IMR-90 (cell line): ENCODE results near the gene SIK3. TPM values are rescaled to one million over a fixed set of nuclear protein-coding genes. Genes with fewer than 3 reads are reported as not detected.

ENCODE experiments used
- ATAC-seq: fragments of 200-7000 bp; cut with Tn5 transposase; 2 replicates; pipeline ENCODE4 v1.9.1; 2020; ENCODE audit warnings: low read depth, mild to moderate bottlenecking, moderate library complexity
- BruUV-seq: library from RNA; stranded (reverse); fragments of 400-500 nt; replicated peaks from 2 replicates; lab custom pipeline; 2021; lab: Mats Ljungman, UMichigan
- CTCF ChIA-PET: fragments of 300-600 bp; formaldehyde crosslinking; extraction: SDS; loops from one replicate; lab custom pipeline; 2021; ENCODE audit warnings: antibody characterized with exemption; lab: Yijun Ruan, JAX
- POLR2A ChIA-PET: fragments of 300-600 bp; sonication (Branson Sonifier 250); formaldehyde crosslinking; loops from one replicate; lab custom pipeline; 2022; ENCODE audit warnings: antibody characterized with exemption; ENCODE audit not compliant: unreplicated experiment; lab: Charles Lee
- DNase-seq: peaks from one replicate; pipeline ENCODE4 v3.0.0; 2013
- H2AFZ ChIP-seq: replicated peaks from 2 replicates; pipeline ENCODE3; 2013; ENCODE audit warnings: low read length, mild to moderate bottlenecking; ENCODE audit not compliant: poor library complexity
- H2AK5ac ChIP-seq: 2 replicates; pipeline ENCODE4 v1.6.1; 2013; ENCODE audit warnings: low read depth, low read length, inconsistent platforms
- H2AK9ac ChIP-seq: replicated peaks from 2 replicates; pipeline ENCODE3; 2013; ENCODE audit warnings: mild to moderate bottlenecking, low read depth, low read length, moderate library complexity; ENCODE audit not compliant: poor library complexity
- H2BK120ac ChIP-seq: 2 replicates; pipeline ENCODE4 v1.6.1; 2013; ENCODE audit warnings: low read depth, low read length, inconsistent platforms
- H2BK15ac ChIP-seq: 3 replicates; pipeline ENCODE4 v1.6.1; 2013; ENCODE audit warnings: low read depth, low read length, inconsistent platforms
- H2BK20ac ChIP-seq: 2 replicates; pipeline ENCODE4 v1.6.1; 2013; ENCODE audit warnings: low read depth, mild to moderate bottlenecking, inconsistent platforms, low read length, moderate library complexity
- H2BK5ac ChIP-seq: 2 replicates; pipeline ENCODE4 v1.6.1; 2013; ENCODE audit warnings: mild to moderate bottlenecking, low read depth, low read length, inconsistent platforms; ENCODE audit not compliant: poor library complexity, severe bottlenecking
- H3K14ac ChIP-seq: replicated peaks from 2 replicates; pipeline ENCODE4 v1.6.1; 2013; ENCODE audit warnings: low read depth, low read length, inconsistent platforms
- H3K18ac ChIP-seq: 2 replicates; pipeline ENCODE4 v1.6.1; 2013; ENCODE audit warnings: low read depth, low read length, control low read depth
- H3K23ac ChIP-seq: 2 replicates; pipeline ENCODE4 v1.6.1; 2013; ENCODE audit warnings: low read depth, low read length, inconsistent platforms
- H3K27ac ChIP-seq: 2 replicates; pipeline ENCODE4 v1.5.1; 2013; ENCODE audit warnings: mild to moderate bottlenecking, control low read depth, low read length; ENCODE audit not compliant: insufficient read depth
- H3K27me3 ChIP-seq: 2 replicates; pipeline ENCODE4 v1.6.1; 2013; ENCODE audit warnings: low read length; ENCODE audit not compliant: control insufficient read depth, insufficient read depth
- H3K36me3 ChIP-seq: 2 replicates; pipeline ENCODE4 v1.6.1; 2013; ENCODE audit warnings: low read length, mixed read lengths; ENCODE audit not compliant: control insufficient read depth, insufficient read depth
- H3K4ac ChIP-seq: 2 replicates; pipeline ENCODE4 v1.6.1; 2013; ENCODE audit warnings: low read depth, low read length, inconsistent platforms
- H3K4me1 ChIP-seq: 2 replicates; pipeline ENCODE4 v1.6.1; 2013; ENCODE audit warnings: low read length, mixed read lengths; ENCODE audit not compliant: control insufficient read depth, insufficient read depth
- H3K4me2 ChIP-seq: 2 replicates; pipeline ENCODE4 v1.6.1; 2013; ENCODE audit warnings: low read depth, mild to moderate bottlenecking, control low read depth, low read length, moderate library complexity
- H3K4me3 ChIP-seq: 2 replicates; pipeline ENCODE4 v1.5.1; 2013; ENCODE audit warnings: low read depth, mild to moderate bottlenecking, control low read depth, low read length, moderate library complexity; ENCODE audit not compliant: insufficient read depth
- H3K56ac ChIP-seq: 2 replicates; pipeline ENCODE4 v1.6.1; 2013; ENCODE audit warnings: low read length, inconsistent platforms; ENCODE audit not compliant: insufficient read depth; ENCODE audit errors: extremely low read depth
- H3K79me1 ChIP-seq, 2 experiments: 2 replicates each; pipeline ENCODE4 v1.6.1; 2013; ENCODE audit warnings: low read length in 2 of 2, inconsistent platforms in 1 of 2, low read depth in 1 of 2
- H3K9ac ChIP-seq: 2 replicates; pipeline ENCODE4 v1.6.1; 2013; ENCODE audit warnings: low read depth, low read length, control low read depth
- H3K9me1 ChIP-seq: 2 replicates; pipeline ENCODE4 v1.6.1; 2013; ENCODE audit warnings: low read length, inconsistent platforms; ENCODE audit not compliant: insufficient read depth
- H3K9me3 ChIP-seq: 2 replicates; pipeline ENCODE4 v1.6.1; 2013; ENCODE audit warnings: low read length; ENCODE audit not compliant: control insufficient read depth, insufficient read depth
- H4K20me1 ChIP-seq: 2 replicates; pipeline ENCODE4 v1.6.1; 2013; ENCODE audit warnings: low read length, inconsistent platforms; ENCODE audit not compliant: insufficient read depth
- H4K5ac ChIP-seq: 2 replicates; pipeline ENCODE4 v1.6.1; 2013; ENCODE audit warnings: mild to moderate bottlenecking, low read depth, low read length, control low read depth
- H4K8ac ChIP-seq, 2 experiments: 2 replicates each; pipeline ENCODE4 v1.6.1; 2013; ENCODE audit warnings: low read depth in 2 of 2, low read length in 2 of 2, control low read depth in 1 of 2, inconsistent platforms in 1 of 2
- H4K91ac ChIP-seq: 2 replicates; pipeline ENCODE4 v1.6.1; 2013; ENCODE audit warnings: low read depth, low read length, inconsistent platforms; ENCODE audit not compliant: insufficient read depth
- MAZ ChIP-seq: IDR thresholded peaks from 2 replicates; pipeline ENCODE4 v1.6.1; 2012; ENCODE audit warnings: low read depth, mild to moderate bottlenecking, low read length, improper control_type of control experiment, moderate library complexity, borderline replicate concordance
- POLR2A ChIP-seq: IDR thresholded peaks from 2 replicates; pipeline ENCODE4 v1.6.1; 2012; ENCODE audit warnings: mild to moderate bottlenecking, low read depth, low read length
- WGBS, 2 experiments: methylation state at CpG; one replicate each; pipeline versions ENCODE4 v1.1.5 to v1.1.7; 2013; ENCODE audit warnings: missing lambda C conversion rate in 2 of 2; ENCODE audit not compliant: insufficient read length in 1 of 2; ENCODE audit errors: extremely low coverage in 2 of 2; 5-methylcytosine and 5-hydroxymethylcytosine counted together
- dilution Hi-C: fragments of 300-500 bp; cut with HindIII; formaldehyde crosslinking; loops from one replicate; pipeline ENCODE4 v1.14.3; 2018; ENCODE audit warnings: low sequenced_read_pairs; ENCODE audit not compliant: unreplicated experiment
- in situ Hi-C: fragments of 300-500 bp; cut with MboI; formaldehyde crosslinking; loops from 3 replicates; pipeline ENCODE4 v1.14.3; 2019; ENCODE audit warnings: low sequenced_read_pairs, inconsistent platforms, mixed read lengths
- intact Hi-C: fragments of 100-400 bp; cut with micrococcal nuclease; formaldehyde crosslinking; loops from 2 replicates; pipeline ENCODE4 v1.10.0; 2022
- polyA plus RNA-seq, 3 experiments: library from polyadenylated mRNA; depleted of rRNA; stranded (reverse); fragments of >200 nt; gene quantifications; 2 replicates each; pipeline ENCODE4 v1.2.3, GENCODE V29; 2012; ENCODE audit warnings: low replicate concordance in 1 of 3
- total RNA-seq: library from RNA; depleted of rRNA; stranded (reverse); fragments of >200 nt; gene quantifications from 2 replicates; pipeline ENCODE4 v1.2.3, GENCODE V29; 2012

The SIK3 gene
- total and polyA plus RNA-seq, 2 of the 4 experiments (the other 2 are of a cell fraction): 8.2 to 9.1 TPM

DNA sequence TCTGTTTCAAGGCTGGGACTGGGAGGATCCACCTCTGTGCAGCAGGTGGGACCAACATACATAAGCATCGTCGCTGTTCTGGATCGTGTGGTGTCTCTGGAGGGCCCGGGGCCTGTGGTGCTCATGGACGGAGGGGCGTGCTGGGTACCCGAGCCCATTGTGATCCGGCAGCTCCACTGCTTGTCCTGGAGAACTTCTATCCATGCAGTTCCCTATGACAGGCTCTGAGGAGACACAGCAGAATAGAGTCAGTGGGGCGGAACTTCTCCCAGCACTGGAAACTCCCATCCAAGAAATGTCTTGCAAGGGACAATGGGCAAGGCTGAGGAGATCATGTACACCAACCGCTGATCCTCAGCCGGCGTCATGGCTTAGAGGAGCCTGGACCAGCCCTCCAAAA is 249.2 kb downstream of the SIK3 start:
- Histone ChIP-seq H2BK120ac (no peak overlapping the region), H3K9ac (no peak overlapping the region), H3K9me3 (no peaks in the 10 kb centered on the region), H2AFZ (no peak overlapping the region), H2BK5ac (no peak overlapping the region), H3K79me1 (peaks cover 6 to 20% of the 10 kb centered on the region in 2 experiments; a peak in 3 of 4 replicates), H3K27me3 (no peaks in the 10 kb centered on the region), H2AK9ac (no peak overlapping the region), H3K4ac (no peak overlapping the region), H3K14ac (no peak overlapping the region), H3K56ac (no peak overlapping the region), H2BK20ac (no peak overlapping the region), H2AK5ac (no peak overlapping the region), H4K5ac (no peak overlapping the region), H3K27ac (no peak overlapping the region), H3K4me1 (peaks cover 16% of the 10 kb centered on the region), H4K8ac (no peak overlapping the region), H4K20me1 (peaks cover 15% of the 10 kb centered on the region), H4K91ac (no peak overlapping the region), H3K9me1 (peaks cover 20% of the 10 kb centered on the region), H3K18ac (no peak overlapping the region), H3K23ac (no peak overlapping the region), H3K36me3 (peaks cover 36% of the 10 kb centered on the region), H3K4me3 (no peak overlapping the region), H3K4me2 (no peak overlapping the region), H2BK15ac (no peak overlapping the region)
- TF ChIP-seq POLR2A: no peak
- no peak for TF ChIP-seq MAZ
- DNase-seq (no peak), ATAC-seq (no peak)
- POLR2A ChIA-PET: no interaction called here
- in situ Hi-C loops: no loop called here
- WGBS, 2 experiments: 94% methylated on average over 9 of the region's 12 CpGs; no CpG with 5 or more reads in 1 of the 2 experiments
- BruUV-seq: no TSS peak
- CTCF ChIA-PET: no interaction called here
- intact Hi-C loops: no loop called here
- dilution Hi-C loops: no loop called here
